ENCODE data around the gene PAK4. TPM values are rescaled to one million over a fixed set of nuclear protein-coding genes. Genes with fewer than 3 reads are reported as not detected.

Gene PAK4
- total RNA-seq, 1 experiment from 2014 or later = 1.7 TPM

GRCh38 chr19:39157275-39157996 is 31.9 kb downstream of the PAK4 start:
- no peak overlapping the region for H3K27ac ChIP-seq (ENCODE audit: low read length)
- no peak for DNase-seq
- no peaks in the 10 kb centered on the region for H3K9me2 ChIP-seq (replicated peaks; ENCODE audit: insufficient read depth, low read length)
- no peak overlapping the region for H2AFZ ChIP-seq (ENCODE audit: low read length)
- no peaks in the 10 kb centered on the region for H3K4me1 ChIP-seq (ENCODE audit: low read length)
- no peaks in the 10 kb centered on the region for H3K79me2 ChIP-seq (ENCODE audit: low read length)
- no peak overlapping the region for H3K4me3 ChIP-seq (ENCODE audit: low read length)
- no peaks in the 10 kb centered on the region for H3K9me3 ChIP-seq (ENCODE audit: low read length)
- H3K27me3 ChIP-seq (ENCODE audit: low read length) = no peaks in the 10 kb centered on the region
- no peak overlapping the region for H3K4me2 ChIP-seq (ENCODE audit: low read depth, low read length, poor library complexity, severe bottlenecking)
- no peaks in the 10 kb centered on the region for H4K20me1 ChIP-seq (ENCODE audit: insufficient read depth, low read depth, low read length)
- no peaks in the 10 kb centered on the region for H3K36me3 ChIP-seq (ENCODE audit: insufficient read depth, low read length)
- no peak overlapping the region for H3K9ac ChIP-seq (ENCODE audit: low read length)

- H3K9me3 ChIP-seq (ENCODE audit: low read length) = no peaks in the 10 kb centered on the region
- no peak overlapping the region for H3K27ac ChIP-seq (ENCODE audit: low read length)
- no peaks in the 10 kb centered on the region for H3K36me3 ChIP-seq (ENCODE audit: insufficient read depth, low read length)
- H3K9me2 ChIP-seq (replicated peaks; ENCODE audit: insufficient read depth, low read length) = no peaks in the 10 kb centered on the region
- H3K4me1 ChIP-seq (ENCODE audit: low read length) = no peaks in the 10 kb centered on the region
- DNase-seq = no peak
- no peaks in the 10 kb centered on the region for H4K20me1 ChIP-seq (ENCODE audit: insufficient read depth, low read depth, low read length)
- H3K9ac ChIP-seq (ENCODE audit: low read length) = no peak overlapping the region
- H3K4me3 ChIP-seq (ENCODE audit: low read length) = no peak overlapping the region
- H3K27me3 ChIP-seq (ENCODE audit: low read length) = no peaks in the 10 kb centered on the region
- no peaks in the 10 kb centered on the region for H3K79me2 ChIP-seq (ENCODE audit: low read length)
- no peak overlapping the region for H2AFZ ChIP-seq (ENCODE audit: low read length)
- H3K4me2 ChIP-seq (ENCODE audit: low read depth, low read length, poor library complexity, severe bottlenecking) = no peak overlapping the region
Observed at GRCh38 chr19:39157997-39158389, 32.4 kb downstream of the PAK4 start.

- Histone ChIP-seq H3K27ac (ENCODE audit: low read length) (no peak overlapping the region), H3K36me3 (ENCODE audit: insufficient read depth, low read length) (no peaks in the 10 kb centered on the region), H3K27me3 (ENCODE audit: low read length) (no peaks in the 10 kb centered on the region), H2AFZ (ENCODE audit: low read length) (no peak overlapping the region), H3K9me3 (ENCODE audit: low read length) (no peaks in the 10 kb centered on the region), H3K4me2 (ENCODE audit: low read depth, low read length, poor library complexity, severe bottlenecking) (no peak overlapping the region), H3K9ac (ENCODE audit: low read length) (no peak overlapping the region), H3K79me2 (ENCODE audit: low read length) (no peaks in the 10 kb centered on the region), H4K20me1 (ENCODE audit: insufficient read depth, low read depth, low read length) (no peaks in the 10 kb centered on the region), H3K9me2 (replicated peaks; ENCODE audit: insufficient read depth, low read length) (no peaks in the 10 kb centered on the region), H3K4me3 (ENCODE audit: low read length) (no peak overlapping the region), H3K4me1 (ENCODE audit: low read length) (no peaks in the 10 kb centered on the region)
- DNase-seq = no peak
Observed at GRCh38 chr19:39158646-39159260, 33.2 kb downstream of the PAK4 start.

GRCh38 chr19:39160523-39160861 is 34.9 kb downstream of the PAK4 start:
- Histone ChIP-seq H3K9me2 (replicated peaks; ENCODE audit: insufficient read depth, low read length) (no peaks in the 10 kb centered on the region), H3K79me2 (ENCODE audit: low read length) (no peaks in the 10 kb centered on the region), H2AFZ (ENCODE audit: low read length) (no peak overlapping the region), H3K4me2 (ENCODE audit: low read depth, low read length, poor library complexity, severe bottlenecking) (no peak overlapping the region), H3K9me3 (ENCODE audit: low read length) (no peaks in the 10 kb centered on the region), H3K4me1 (ENCODE audit: low read length) (no peaks in the 10 kb centered on the region), H3K4me3 (ENCODE audit: low read length) (no peak overlapping the region), H3K27me3 (ENCODE audit: low read length) (no peaks in the 10 kb centered on the region), H3K36me3 (ENCODE audit: insufficient read depth, low read length) (no peaks in the 10 kb centered on the region), H4K20me1 (ENCODE audit: insufficient read depth, low read depth, low read length) (no peaks in the 10 kb centered on the region), H3K27ac (ENCODE audit: low read length) (no peak overlapping the region), H3K9ac (ENCODE audit: low read length) (no peak overlapping the region)
- no peak for DNase-seq

- Histone ChIP-seq H3K9ac (ENCODE audit: low read length) (no peak overlapping the region), H3K9me3 (ENCODE audit: low read length) (no peaks in the 10 kb centered on the region), H3K79me2 (ENCODE audit: low read length) (no peaks in the 10 kb centered on the region)
Observed at GRCh38 chr19:39160889-39161672, 35.5 kb downstream of the PAK4 start.

GRCh38 chr19:39162441-39163043 is 37.0 kb downstream of the PAK4 start:
- no peaks in the 10 kb centered on the region for H3K79me2 ChIP-seq (ENCODE audit: low read length)
- DNase-seq = no peak
- no peaks in the 10 kb centered on the region for H3K4me1 ChIP-seq (ENCODE audit: low read length)
- no peaks in the 10 kb centered on the region for H3K27me3 ChIP-seq (ENCODE audit: low read length)
- no peaks in the 10 kb centered on the region for H3K36me3 ChIP-seq (ENCODE audit: insufficient read depth, low read length)
- H3K9me3 ChIP-seq (ENCODE audit: low read length) = no peaks in the 10 kb centered on the region
- H2AFZ ChIP-seq (ENCODE audit: low read length) = no peak overlapping the region
- H3K4me3 ChIP-seq (ENCODE audit: low read length) = no peak overlapping the region
- H3K27ac ChIP-seq (ENCODE audit: low read length) = no peak overlapping the region
- no peak overlapping the region for H3K9ac ChIP-seq (ENCODE audit: low read length)
- H4K20me1 ChIP-seq (ENCODE audit: insufficient read depth, low read depth, low read length) = no peaks in the 10 kb centered on the region
- H3K4me2 ChIP-seq (ENCODE audit: low read depth, low read length, poor library complexity, severe bottlenecking) = no peak overlapping the region
- H3K9me2 ChIP-seq (replicated peaks; ENCODE audit: insufficient read depth, low read length) = no peaks in the 10 kb centered on the region

More at GRCh38 chr19:39160889-39161672, 35.5 kb downstream of the PAK4 start:
- no peaks in the 10 kb centered on the region for H3K4me1 ChIP-seq (ENCODE audit: low read length)
- H3K36me3 ChIP-seq (ENCODE audit: insufficient read depth, low read length) = no peaks in the 10 kb centered on the region
- H3K27ac ChIP-seq (ENCODE audit: low read length) = no peak overlapping the region
- no peak overlapping the region for H2AFZ ChIP-seq (ENCODE audit: low read length)
- no peaks in the 10 kb centered on the region for H3K27me3 ChIP-seq (ENCODE audit: low read length)
- H4K20me1 ChIP-seq (ENCODE audit: insufficient read depth, low read depth, low read length) = no peaks in the 10 kb centered on the region
- H3K4me2 ChIP-seq (ENCODE audit: low read depth, low read length, poor library complexity, severe bottlenecking) = no peak overlapping the region
- DNase-seq = no peak
- no peaks in the 10 kb centered on the region for H3K9me2 ChIP-seq (replicated peaks; ENCODE audit: insufficient read depth, low read length)
- no peak overlapping the region for H3K4me3 ChIP-seq (ENCODE audit: low read length)

- DNase-seq = no peak
- H3K9ac ChIP-seq (ENCODE audit: low read length) = no peak overlapping the region
- no peaks in the 10 kb centered on the region for H3K36me3 ChIP-seq (ENCODE audit: insufficient read depth, low read length)
- H3K4me3 ChIP-seq (ENCODE audit: low read length) = no peak overlapping the region
- no peaks in the 10 kb centered on the region for H3K4me1 ChIP-seq (ENCODE audit: low read length)
- H3K27me3 ChIP-seq (ENCODE audit: low read length) = no peaks in the 10 kb centered on the region
- H3K79me2 ChIP-seq (ENCODE audit: low read length) = no peaks in the 10 kb centered on the region
- H3K27ac ChIP-seq (ENCODE audit: low read length) = no peak overlapping the region
- H3K4me2 ChIP-seq (ENCODE audit: low read depth, low read length, poor library complexity, severe bottlenecking) = no peak overlapping the region
- H4K20me1 ChIP-seq (ENCODE audit: insufficient read depth, low read depth, low read length) = no peaks in the 10 kb centered on the region
- no peak overlapping the region for H2AFZ ChIP-seq (ENCODE audit: low read length)
- H3K9me3 ChIP-seq (ENCODE audit: low read length) = no peaks in the 10 kb centered on the region
- H3K9me2 ChIP-seq (replicated peaks; ENCODE audit: insufficient read depth, low read length) = no peaks in the 10 kb centered on the region
Observed at GRCh38 chr19:39163621-39164020, 38.0 kb downstream of the PAK4 start.

- H3K27ac ChIP-seq (ENCODE audit: low read length) = no peak overlapping the region
- DNase-seq = no peak
Observed at GRCh38 chr19:39164289-39164688, 38.7 kb downstream of the PAK4 start.

More at GRCh38 chr19:39164289-39164688, 38.7 kb downstream of the PAK4 start:
- no peaks in the 10 kb centered on the region for H4K20me1 ChIP-seq (ENCODE audit: insufficient read depth, low read depth, low read length)
- no peaks in the 10 kb centered on the region for H3K9me2 ChIP-seq (replicated peaks; ENCODE audit: insufficient read depth, low read length)
- no peak overlapping the region for H3K4me2 ChIP-seq (ENCODE audit: low read depth, low read length, poor library complexity, severe bottlenecking)
- H3K9me3 ChIP-seq (ENCODE audit: low read length) = no peaks in the 10 kb centered on the region
- no peak overlapping the region for H3K4me3 ChIP-seq (ENCODE audit: low read length)
- H3K79me2 ChIP-seq (ENCODE audit: low read length) = no peaks in the 10 kb centered on the region
- H3K27me3 ChIP-seq (ENCODE audit: low read length) = no peaks in the 10 kb centered on the region
- H3K4me1 ChIP-seq (ENCODE audit: low read length) = no peaks in the 10 kb centered on the region
- H3K36me3 ChIP-seq (ENCODE audit: insufficient read depth, low read length) = no peaks in the 10 kb centered on the region
- H2AFZ ChIP-seq (ENCODE audit: low read length) = no peak overlapping the region
- no peak overlapping the region for H3K9ac ChIP-seq (ENCODE audit: low read length)
